LHCN-M2 (cell line): Measurements from ENCODE around the gene LRRC4B. TPM values are rescaled to one million over a fixed set of nuclear protein-coding genes. Genes with fewer than 3 reads are reported as not detected.
"Not testable (repeated sequence)": the region's sequence is repeated elsewhere in the genome, so short reads cannot be mapped to it uniquely, and the experiment has no call there.

Experiments
- DNase-seq: peaks from one replicate; pipeline ENCODE4 v3.0.0-alpha.2; 2012; ENCODE audit warnings: low read depth
- total RNA-seq: library from RNA; depleted of rRNA; stranded (reverse); fragments of >200 nt; gene quantifications from 2 replicates; pipeline ENCODE4 v1.2.3, GENCODE V29; 2014

LRRC4B gene
- total RNA-seq, 1 experiment from 2014 or later: not detected

GRCh38 chr19:50488389-50489194 is 79.6 kb downstream of the LRRC4B start:
- no peak for DNase-seq

GRCh38 chr19:50486823-50487515 is 81.3 kb downstream of the LRRC4B start:
- DNase-seq: peak; percentile 66

GRCh38 chr19:50485284-50485955 is 82.8 kb downstream of the LRRC4B start:
- no peak for DNase-seq

DNA sequence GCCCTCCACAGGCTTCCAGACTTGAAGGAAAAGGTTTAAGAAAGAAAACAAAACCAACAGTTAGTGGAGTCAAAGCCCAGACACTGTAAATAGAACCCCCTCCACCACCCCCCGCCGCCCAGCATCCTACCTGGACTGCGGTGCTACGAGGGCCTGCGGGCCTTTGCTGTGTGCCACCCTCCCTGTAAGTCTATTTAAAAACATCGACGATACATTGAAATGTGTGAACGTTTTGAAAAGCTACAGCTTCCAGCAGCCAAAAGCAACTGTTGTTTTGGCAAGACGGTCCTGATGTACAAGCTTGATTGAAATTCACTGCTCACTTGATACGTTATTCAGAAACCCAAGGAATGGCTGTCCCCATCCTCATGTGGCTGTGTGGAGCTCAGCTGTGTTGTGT is 85.3 kb downstream of the LRRC4B start:
- DNase-seq: no peak

DNA sequence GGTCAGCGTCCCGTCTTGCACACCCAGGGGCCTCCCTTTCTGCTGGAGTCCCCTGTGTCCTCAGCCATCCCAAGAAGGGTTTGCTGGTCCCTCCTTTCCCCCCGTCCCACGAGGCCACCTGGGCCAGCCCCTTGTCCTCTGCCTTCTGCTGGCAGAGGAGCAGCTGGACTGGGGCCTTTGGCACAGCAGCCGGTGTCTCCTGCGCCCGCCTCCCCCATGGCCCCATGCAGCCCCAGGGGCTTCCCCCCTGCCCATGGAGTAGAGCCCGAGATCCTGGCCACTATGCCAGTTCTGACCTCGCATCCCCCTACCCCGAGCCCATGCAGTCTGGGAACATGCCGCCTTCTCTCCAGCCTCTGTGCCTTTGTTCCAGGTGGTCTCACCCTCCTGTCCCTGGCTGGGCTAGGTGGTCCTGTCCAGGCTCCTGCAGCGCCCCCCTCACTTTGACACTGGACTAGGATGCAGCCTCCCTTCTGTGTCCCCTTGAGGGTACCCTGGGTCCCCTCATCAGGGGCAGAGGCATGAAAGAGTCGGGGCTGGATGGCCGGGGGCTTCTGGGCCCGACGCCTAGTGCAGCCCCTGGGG is 85.9 kb downstream of the LRRC4B start:
- no peak for DNase-seq

GRCh38 chr19:50481351-50482149 is 86.7 kb downstream of the LRRC4B start:
- no peak for DNase-seq

DNA sequence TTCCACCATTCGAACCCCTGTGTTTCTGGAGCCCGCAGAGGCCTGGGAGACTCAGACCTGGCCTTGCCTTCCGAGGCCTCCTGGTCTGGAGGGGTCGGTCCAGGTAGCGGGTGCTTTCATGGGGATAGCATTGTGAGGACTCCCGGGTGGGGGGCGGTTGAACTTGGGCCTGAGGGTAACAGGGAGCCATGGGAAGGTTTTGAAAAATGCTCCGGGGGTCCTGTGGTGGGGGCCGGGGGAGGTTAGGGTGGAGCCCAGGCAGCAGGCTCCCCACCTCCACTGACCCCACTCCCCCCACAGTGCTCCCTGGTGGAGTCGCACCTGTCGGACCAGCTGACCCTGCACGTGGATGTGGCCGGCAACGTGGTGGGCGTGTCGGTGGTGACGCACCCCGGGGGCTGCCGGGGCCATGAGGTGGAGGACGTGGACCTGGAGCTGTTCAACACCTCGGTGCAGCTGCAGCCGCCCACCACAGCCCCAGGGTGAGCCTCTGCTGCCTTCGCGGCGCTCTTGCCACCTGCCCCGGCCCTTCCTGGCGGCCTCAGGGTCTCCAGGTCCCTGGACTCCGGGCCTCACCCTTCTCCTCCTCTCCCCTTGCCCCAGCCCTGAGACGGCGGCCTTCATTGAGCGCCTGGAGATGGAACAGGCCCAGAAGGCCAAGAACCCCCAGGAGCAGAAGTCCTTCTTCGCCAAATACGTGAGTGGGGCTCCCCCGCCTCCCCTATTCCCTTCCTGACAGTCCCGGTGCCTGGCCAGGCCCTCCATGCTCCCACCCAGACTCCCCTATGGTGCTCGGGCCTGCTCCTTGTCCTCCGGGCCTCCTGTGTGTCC is 87.7 kb downstream of the LRRC4B start:
- no peak for DNase-seq

- DNase-seq: no peak
Observed at GRCh38 chr19:50479761-50480251, 88.4 kb downstream of the LRRC4B start.

DNA sequence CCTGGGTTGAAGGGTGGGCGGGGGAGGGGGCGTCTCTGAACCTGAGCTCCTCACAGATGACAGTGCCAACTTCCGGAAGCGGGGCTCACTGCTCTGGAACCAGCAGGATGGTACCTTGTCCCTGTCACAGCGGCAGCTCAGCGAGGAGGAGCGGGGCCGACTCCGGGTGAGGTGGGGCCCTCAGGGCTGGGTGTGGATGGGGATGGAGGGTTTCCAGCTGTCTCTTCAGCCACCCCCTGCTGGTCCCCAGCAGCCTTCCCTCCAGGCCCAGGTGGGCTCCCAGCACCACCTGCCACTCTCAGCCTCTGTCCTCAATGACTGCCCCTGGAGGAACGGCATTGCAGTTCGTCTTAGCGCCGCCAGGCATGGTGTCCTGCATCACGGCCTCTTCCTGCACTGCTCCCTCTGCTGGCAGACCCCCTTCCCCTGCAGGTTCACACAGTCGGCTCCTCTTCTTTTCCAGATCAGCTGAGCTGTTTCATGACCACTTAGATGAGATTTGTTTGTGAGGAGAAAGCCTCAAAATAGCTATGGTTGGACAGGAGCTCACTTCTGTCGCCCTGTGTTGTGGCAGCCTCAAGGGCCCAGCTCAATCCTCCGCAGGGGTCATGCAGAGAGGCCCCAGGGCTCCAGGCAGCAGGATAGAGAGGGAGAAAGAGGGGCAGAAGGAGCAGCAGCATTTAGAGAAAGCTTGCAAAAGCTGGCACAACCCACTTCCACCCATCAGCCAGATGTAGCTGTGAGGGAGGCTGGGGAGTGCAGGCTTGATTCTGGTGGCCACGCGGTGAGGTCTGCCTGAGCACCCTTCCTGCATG is 89.1 kb downstream of the LRRC4B start:
- no peak for DNase-seq

DNA sequence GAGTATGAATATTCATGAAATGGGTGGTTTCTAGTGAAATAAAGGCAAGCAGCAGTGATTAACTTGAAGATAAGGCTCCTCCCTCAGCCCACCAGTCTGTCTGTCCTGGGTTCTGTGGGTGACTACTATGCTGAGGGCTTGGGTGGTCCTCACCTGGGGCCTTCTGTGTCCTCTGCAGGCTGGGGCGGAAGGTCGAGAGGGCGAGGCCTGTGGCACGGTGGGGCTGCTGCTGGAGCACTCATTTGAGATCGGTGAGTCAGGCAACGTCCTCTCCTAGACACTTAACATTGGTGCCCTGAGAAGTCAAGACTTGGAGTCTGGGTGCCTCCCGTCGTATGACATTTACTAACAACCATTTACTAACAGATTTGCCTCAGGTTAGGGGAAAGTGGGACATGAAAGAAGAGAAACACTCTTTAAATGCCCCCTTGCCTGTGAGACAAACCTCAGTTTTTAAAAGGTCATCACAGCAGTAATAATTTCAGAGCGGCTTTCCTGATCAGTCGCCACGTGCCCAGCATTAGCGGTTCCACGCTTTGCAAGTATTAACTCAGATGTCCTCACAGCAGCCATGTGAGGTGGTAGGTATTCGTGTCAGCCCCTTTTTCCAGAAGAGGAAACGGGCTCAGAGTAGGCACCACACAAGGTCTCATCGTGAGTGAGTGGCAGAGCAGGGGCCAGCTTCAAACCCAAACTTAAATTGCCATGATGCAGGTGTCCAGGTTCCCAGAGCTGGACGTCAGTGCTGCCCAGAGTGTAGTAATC is 90.3 kb downstream of the LRRC4B start:
- DNase-seq: no peak

- no peak for DNase-seq
Observed at GRCh38 chr19:50476907-50477238, 91.4 kb downstream of the LRRC4B start.

DNA sequence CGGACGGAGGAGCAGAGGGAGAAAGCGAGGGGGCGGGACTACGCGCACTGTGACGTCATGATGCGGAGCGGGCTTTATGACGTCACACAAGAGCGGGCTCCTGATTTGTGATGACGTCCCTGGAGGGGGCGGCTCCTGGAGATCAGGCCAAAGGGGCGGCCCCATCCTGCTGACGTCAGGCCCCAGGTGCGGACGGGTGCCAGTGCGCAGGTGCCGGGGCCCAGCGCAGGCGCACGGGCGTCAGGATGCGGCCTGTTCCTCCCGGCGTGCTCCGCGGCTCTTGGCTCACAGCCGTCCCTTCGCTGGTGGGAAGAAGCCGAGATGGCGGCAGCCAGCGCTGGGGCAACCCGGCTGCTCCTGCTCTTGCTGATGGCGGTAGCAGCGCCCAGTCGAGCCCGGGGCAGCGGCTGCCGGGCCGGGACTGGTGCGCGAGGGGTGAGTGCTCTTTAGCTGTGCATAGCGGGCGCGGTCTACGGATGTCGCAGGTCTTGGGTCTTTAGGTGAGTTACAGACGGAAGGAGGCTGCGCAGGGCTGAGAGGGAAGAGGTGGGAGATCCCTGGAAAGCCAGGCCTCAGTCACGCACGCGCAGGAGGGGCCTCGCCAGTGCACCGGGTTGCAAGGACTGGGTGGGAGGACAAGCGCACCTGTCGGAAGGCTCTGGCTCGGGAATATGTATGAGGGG is 91.9 kb downstream of the LRRC4B start, which contains the start of the genes EMC10 and GARIN5A:
TSS of gene EMC10 (plus strand) at position 284 of the 683 bp plus-strand sequence. CDS start at position 322, 38 bp downstream.
TSS of gene GARIN5A (minus strand) at position 625 of the 683 bp plus-strand sequence. CDS start at position 165, 460 bp downstream.
- DNase-seq: peak; percentile 88

DNA sequence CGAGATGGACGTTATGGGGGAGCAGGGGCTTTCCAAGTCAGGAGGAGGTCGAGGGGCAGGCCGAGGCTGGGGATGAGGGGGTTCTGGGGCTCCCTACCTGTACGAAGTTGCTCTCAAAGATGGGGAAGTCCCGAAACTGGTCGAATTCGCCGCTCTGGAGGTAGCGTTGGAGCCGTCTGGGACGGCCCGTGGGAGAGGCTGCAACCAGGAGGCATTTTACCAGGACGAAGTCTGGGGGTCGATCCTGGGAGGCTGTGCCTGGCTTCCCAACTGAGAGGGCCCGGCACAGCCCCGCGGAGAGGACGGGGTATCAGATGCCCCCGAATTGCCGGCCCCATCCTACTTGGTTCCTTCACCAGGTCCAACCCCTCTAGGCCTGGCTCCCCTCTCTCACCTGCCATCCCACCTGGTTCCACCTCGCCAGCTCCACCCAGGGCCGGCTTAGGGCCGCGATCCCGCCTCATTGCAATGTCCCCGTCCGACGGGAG is 92.5 kb downstream of the LRRC4B start:
- no peak for DNase-seq

- DNase-seq: no peak
Observed at GRCh38 chr19:50475101-50475568, 93.1 kb downstream of the LRRC4B start.

- DNase-seq: not testable (repeated sequence)
Observed at GRCh38 chr19:50473336-50473735, 94.9 kb downstream of the LRRC4B start.

DNA sequence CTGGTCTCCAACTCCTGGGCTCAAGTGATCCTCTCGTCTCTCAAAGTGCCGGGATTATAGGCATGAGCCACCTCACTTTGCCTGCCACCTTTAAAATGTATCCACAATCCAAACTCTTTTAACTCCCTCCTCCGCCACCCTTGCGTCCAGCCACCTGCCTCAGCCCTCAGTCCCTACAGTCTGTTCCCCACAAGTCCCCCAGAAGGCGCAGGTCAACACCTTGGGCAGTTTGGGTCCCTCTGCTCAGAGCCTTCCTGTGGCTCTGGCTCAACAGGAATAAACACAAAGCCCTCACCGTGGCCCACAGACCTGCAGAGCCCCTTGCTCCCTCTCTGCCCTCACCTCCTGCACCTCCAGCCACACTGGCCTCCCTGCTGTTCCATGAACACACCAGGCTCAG is 99.4 kb downstream of the LRRC4B start:
- DNase-seq: no peak

DNA sequence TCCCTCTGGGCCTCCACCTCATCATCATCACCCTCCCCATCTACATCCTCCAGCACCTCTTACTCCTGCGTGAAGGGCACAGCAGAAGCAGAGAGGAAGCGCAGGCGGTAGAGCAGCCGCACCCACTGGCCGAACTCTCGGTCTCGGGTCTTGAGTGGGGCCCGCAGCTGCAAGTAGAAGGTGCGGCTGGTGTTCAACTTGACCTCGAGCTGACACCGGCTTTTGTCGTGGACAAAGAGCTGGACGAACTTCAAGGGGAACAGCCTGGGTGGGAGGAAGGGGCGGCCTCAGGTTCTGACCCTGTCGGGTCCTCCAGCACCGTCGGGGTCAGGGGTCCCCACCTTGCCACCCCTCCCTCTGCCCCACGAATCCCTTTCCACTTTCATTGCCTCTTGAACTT is 100.7 kb downstream of the LRRC4B start:
- DNase-seq: no peak
